Osteocyte (in vitro differentiated cells): ENCODE data around the gene NGEF. TPM values are rescaled to one million over a fixed set of nuclear protein-coding genes. Genes with fewer than 3 reads are reported as not detected.
A peak's percentile ranks its signal among the peaks of the same experiment; 100 is the strongest.

Experiments
- DNase-seq: peaks from one replicate; pipeline ENCODE4 v3.0.0; 2021; ENCODE audit warnings: mixed read lengths; ENCODE audit not compliant: unreplicated experiment; ENCODE audit errors: extremely low spot score
- H3K27ac Mint-ChIP-seq: one replicate; pipeline ENCODE4 v1.8.0; 2021; ENCODE audit warnings: mild to moderate bottlenecking, mixed read lengths; ENCODE audit not compliant: unreplicated experiment
- H3K27me3 Mint-ChIP-seq: one replicate; pipeline ENCODE4 v1.8.0; 2021; ENCODE audit warnings: mixed read lengths; ENCODE audit not compliant: unreplicated experiment
- H3K36me3 Mint-ChIP-seq: one replicate; pipeline ENCODE4 v1.8.0; 2021; ENCODE audit warnings: mixed read lengths; ENCODE audit not compliant: unreplicated experiment
- H3K4me1 Mint-ChIP-seq: one replicate; pipeline ENCODE4 v1.8.0; 2021; ENCODE audit warnings: mixed read lengths; ENCODE audit not compliant: unreplicated experiment
- H3K4me3 Mint-ChIP-seq: one replicate; pipeline ENCODE4 v1.8.0; 2021; ENCODE audit warnings: mild to moderate bottlenecking, moderate library complexity, mixed read lengths; ENCODE audit not compliant: unreplicated experiment
- H3K9me3 Mint-ChIP-seq: one replicate; pipeline ENCODE4 v1.8.0; 2021; ENCODE audit warnings: mixed read lengths; ENCODE audit not compliant: unreplicated experiment
- CTCF ChIP-seq: fragments of 200-600 bp; sonication (generic); IDR thresholded peaks from 2 replicates; pipeline ENCODE4 v1.5.0; 2021; ENCODE audit warnings: antibody characterized with exemption, mild to moderate bottlenecking, moderate library complexity
- total RNA-seq: library from RNA; stranded (reverse); gene quantifications from 2 replicates; pipeline ENCODE4 v1.2.1, GENCODE V29; 2021

Gene NGEF
- total RNA-seq, 1 donor from 2014 or later: 0.27 TPM

GRCh38 chr2:232873292-232873908 lies 139.7 kb downstream of the NGEF start:
- peaks cover 7% of the 10 kb centered on the region for H3K27me3 Mint-ChIP-seq
- no peaks in the 10 kb centered on the region for H3K36me3 Mint-ChIP-seq
- H3K4me3 Mint-ChIP-seq: no peak overlapping the region
- TF ChIP-seq CTCF: no peak
- DNase-seq: no peak
- peaks cover 4% of the 10 kb centered on the region for H3K4me1 Mint-ChIP-seq
- no peaks in the 10 kb centered on the region for H3K9me3 Mint-ChIP-seq
- no peak overlapping the region for H3K27ac Mint-ChIP-seq

GRCh38 chr2:232872826-232873225 lies 140.2 kb downstream of the NGEF start:
- no peak for DNase-seq
- no peaks in the 10 kb centered on the region for H3K36me3 Mint-ChIP-seq

GRCh38 chr2:232871835-232872736 lies 141.0 kb downstream of the NGEF start:
- no peak for DNase-seq
- TF ChIP-seq CTCF: no peak
- H3K27me3 Mint-ChIP-seq: peaks cover 7% of the 10 kb centered on the region
- H3K4me3 Mint-ChIP-seq: no peak overlapping the region
- H3K27ac Mint-ChIP-seq: no peak overlapping the region
- H3K4me1 Mint-ChIP-seq: peaks cover 3% of the 10 kb centered on the region
- no peaks in the 10 kb centered on the region for H3K36me3 Mint-ChIP-seq
- no peaks in the 10 kb centered on the region for H3K9me3 Mint-ChIP-seq

More at GRCh38 chr2:232872826-232873225, 140.2 kb downstream of the NGEF start:
- TF ChIP-seq CTCF: no peak
- no peaks in the 10 kb centered on the region for H3K9me3 Mint-ChIP-seq
- no peak overlapping the region for H3K27ac Mint-ChIP-seq
- H3K27me3 Mint-ChIP-seq: peaks cover 7% of the 10 kb centered on the region
- peaks cover 4% of the 10 kb centered on the region for H3K4me1 Mint-ChIP-seq
- no peak overlapping the region for H3K4me3 Mint-ChIP-seq

GRCh38 chr2:232871418-232871834 lies 141.6 kb downstream of the NGEF start:
- Mint-ChIP-seq H3K27me3 (peaks cover 7% of the 10 kb centered on the region), H3K9me3 (no peaks in the 10 kb centered on the region), H3K4me1 (peaks cover 3% of the 10 kb centered on the region), H3K27ac (no peak overlapping the region), H3K4me3 (no peak overlapping the region), H3K36me3 (no peaks in the 10 kb centered on the region)
- DNase-seq: peak; percentile 81
- no peak for TF ChIP-seq CTCF

GRCh38 chr2:232870766-232871371 lies 142.2 kb downstream of the NGEF start:
- DNase-seq: peak; percentile 78
- Mint-ChIP-seq H3K36me3 (no peaks in the 10 kb centered on the region), H3K27ac (no peak overlapping the region), H3K4me3 (no peak overlapping the region), H3K9me3 (no peaks in the 10 kb centered on the region), H3K4me1 (peaks cover 3% of the 10 kb centered on the region), H3K27me3 (peaks cover 7% of the 10 kb centered on the region)
- TF ChIP-seq CTCF: no peak
